ENCODE data around the gene PAX5.

PAX5 gene

DNA sequence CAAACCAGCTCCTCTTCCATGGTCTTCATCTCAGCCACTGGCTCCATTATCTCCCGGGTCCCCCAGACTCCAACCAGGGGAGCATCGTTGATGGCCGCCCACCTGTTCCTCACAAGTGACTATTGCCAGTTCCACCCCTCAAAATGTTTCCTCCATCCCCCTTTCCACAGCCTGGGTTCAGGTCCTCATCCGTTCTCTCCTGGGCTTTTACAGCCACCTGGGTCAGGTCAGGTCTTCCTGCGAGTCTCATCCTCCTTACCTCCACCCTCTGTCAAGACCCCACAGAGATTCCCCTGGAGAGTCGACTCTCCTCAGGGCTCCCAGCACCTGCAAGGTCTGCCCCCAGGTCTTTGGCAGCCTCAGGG lies 133.2 kb downstream of the PAX5 start:
- TF ChIP-seq, protein P1, sequence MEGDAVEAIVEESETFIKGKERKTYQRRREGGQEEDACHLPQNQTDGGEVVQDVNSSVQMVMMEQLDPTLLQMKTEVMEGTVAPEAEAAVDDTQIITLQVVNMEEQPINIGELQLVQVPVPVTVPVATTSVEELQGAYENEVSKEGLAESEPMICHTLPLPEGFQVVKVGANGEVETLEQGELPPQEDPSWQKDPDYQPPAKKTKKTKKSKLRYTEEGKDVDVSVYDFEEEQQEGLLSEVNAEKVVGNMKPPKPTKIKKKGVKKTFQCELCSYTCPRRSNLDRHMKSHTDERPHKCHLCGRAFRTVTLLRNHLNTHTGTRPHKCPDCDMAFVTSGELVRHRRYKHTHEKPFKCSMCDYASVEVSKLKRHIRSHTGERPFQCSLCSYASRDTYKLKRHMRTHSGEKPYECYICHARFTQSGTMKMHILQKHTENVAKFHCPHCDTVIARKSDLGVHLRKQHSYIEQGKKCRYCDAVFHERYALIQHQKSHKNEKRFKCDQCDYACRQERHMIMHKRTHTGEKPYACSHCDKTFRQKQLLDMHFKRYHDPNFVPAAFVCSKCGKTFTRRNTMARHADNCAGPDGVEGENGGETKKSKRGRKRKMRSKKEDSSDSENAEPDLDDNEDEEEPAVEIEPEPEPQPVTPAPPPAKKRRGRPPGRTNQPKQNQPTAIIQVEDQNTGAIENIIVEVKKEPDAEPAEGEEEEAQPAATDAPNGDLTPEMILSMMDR (IDR thresholded peaks at IDR 0.05; ENCODE audit: low read depth, low read length, missing control alignments) = no peak
- Histone ChIP-seq H3K27me3 (replicated peaks) (peaks cover 44% of the 10 kb centered on the region), H3K4me3 (ENCODE audit: low read depth, low read length) (no peak overlapping the region), H3K36me3 (replicated peaks) (no peaks in the 10 kb centered on the region), H3K27ac (no peak overlapping the region)
- no peak for DNase-seq
- in situ Hi-C loops (cut with HindIII; ENCODE audit: low pct_ligation_motif_present, low sequenced_read_pairs) = no loop called here

DNA sequence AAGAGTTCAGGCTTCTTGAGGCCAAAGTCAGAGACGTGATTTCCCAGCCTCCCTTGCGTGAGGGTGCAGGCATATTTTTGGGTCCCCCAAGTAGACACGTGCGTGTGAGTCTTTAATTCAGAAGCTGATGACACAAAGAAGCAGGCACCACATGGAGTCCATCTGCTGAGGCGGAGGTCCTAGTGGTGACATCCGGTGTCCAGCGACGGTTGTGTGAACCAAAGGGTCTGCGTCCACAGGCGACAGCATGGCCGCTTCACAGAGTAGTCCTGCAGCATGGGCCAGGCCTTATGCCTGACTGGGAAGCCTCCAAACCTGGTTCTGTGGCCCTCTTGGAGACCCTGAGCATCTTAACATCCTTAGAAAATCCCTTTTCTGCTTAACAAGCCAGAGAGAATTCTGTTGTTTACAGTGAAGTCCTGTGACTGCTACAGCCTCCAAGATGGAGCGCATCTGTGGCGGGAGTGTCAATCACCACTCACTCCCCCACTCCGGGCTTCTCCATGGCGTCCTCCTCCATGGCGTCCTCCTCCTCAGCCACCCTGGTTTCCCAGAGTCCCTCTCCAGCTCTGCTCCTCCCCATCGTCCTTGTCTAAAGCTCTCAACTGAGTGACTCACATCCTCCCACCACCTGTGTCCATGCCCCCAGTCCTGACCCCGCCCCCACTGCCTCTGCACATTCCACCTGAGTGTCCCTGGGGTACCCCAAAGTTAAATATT lies 133.8 kb downstream of the PAX5 start:
- TF ChIP-seq, protein P1 (IDR thresholded peaks at IDR 0.05; ENCODE audit: low read depth, low read length, missing control alignments) = no peak
- H3K36me3 ChIP-seq (replicated peaks) = no peaks in the 10 kb centered on the region
- no peak for DNase-seq
- H3K27me3 ChIP-seq (replicated peaks) = peaks cover 39% of the 10 kb centered on the region
- no peak overlapping the region for H3K4me3 ChIP-seq (ENCODE audit: low read depth, low read length)
- no peak overlapping the region for H3K27ac ChIP-seq
- in situ Hi-C loops (cut with HindIII; ENCODE audit: low pct_ligation_motif_present, low sequenced_read_pairs) = no loop called here

DNA sequence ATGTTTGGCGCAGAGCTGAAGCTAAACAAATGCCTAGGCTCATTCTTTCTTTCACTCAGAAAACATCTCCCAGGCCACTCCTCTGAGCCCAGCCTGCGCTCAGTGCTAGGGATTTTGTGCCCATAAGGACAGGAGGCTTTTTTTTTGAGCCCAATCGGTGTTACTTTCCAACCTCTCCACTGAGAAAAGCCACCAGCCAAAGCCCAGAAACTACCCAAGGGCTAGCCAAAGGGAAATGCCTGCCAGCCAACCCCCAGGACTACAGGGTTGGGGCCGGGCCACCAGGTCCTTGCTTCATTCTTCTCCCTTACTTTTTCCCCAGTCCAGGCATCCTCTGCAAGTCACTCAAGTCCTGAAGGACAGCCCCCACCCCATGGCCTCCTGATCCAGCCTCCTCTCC lies 134.7 kb downstream of the PAX5 start:
- Histone ChIP-seq H3K36me3 (replicated peaks) (no peaks in the 10 kb centered on the region), H3K27ac (no peak overlapping the region), H3K4me3 (ENCODE audit: low read depth, low read length) (no peak overlapping the region), H3K27me3 (replicated peaks) (peaks cover 31% of the 10 kb centered on the region)
- no peak for DNase-seq
- in situ Hi-C loops (cut with HindIII; ENCODE audit: low pct_ligation_motif_present, low sequenced_read_pairs) = no loop called here
- TF ChIP-seq, protein P1 (IDR thresholded peaks at IDR 0.05; ENCODE audit: low read depth, low read length, missing control alignments) = no peak

DNA sequence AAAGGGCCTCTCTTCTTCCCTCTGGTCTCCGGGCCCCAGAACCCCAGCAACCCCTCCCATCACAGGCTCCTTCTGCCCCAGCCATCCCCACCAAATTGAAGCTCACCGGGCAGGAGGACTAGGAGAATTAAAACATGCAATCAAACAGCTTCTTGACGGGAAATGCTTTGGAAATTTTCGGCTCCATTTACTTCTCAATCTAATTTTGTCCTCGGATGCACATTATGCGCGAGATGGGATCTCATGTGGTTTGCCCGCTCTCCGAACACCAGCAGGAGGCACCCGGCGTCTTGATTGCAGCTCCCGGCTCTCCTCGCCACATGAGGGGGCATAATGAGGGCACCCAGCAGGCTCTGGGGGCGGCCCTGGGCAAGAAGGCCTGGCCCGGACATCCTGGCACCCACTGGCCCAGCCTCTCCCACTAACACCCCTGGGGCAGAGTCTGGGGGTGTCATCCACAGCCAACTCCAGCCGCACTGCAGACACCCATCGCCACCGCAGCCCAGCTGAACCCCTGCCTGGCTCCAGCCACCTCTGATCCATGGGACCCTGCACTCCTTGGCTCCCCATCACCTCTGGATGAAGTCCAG lies 135.5 kb downstream of the PAX5 start:
- TF ChIP-seq, protein P1 (IDR thresholded peaks at IDR 0.05; ENCODE audit: low read depth, low read length, missing control alignments) = no peak
- DNase-seq = no peak
- Histone ChIP-seq H3K27ac (no peak overlapping the region), H3K36me3 (replicated peaks) (no peaks in the 10 kb centered on the region), H3K27me3 (replicated peaks) (peaks cover 31% of the 10 kb centered on the region), H3K4me3 (ENCODE audit: low read depth, low read length) (no peak overlapping the region)
- in situ Hi-C loops (cut with HindIII; ENCODE audit: low pct_ligation_motif_present, low sequenced_read_pairs) = no loop called here

DNA sequence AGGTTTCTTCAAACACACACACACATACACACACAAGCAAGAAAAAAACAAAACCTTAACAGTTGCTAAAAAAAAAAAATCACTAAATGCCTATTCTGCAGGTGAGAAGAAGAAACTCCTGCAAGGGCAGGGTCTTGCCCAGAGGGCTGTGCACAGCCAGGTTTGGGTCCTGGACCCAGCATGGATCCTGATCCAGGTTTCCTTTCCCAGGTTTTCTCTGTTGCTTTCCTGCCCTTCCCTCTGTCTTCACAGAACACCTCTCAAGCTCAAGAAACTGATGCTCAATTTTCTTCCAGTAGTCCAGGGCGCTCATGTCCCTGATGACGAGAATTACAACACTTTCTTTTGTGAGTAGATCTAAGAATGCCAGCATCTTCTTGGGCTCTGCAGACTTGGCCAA lies 136.6 kb downstream of the PAX5 start:
- H3K36me3 ChIP-seq (replicated peaks) = no peaks in the 10 kb centered on the region
- no peak for DNase-seq
- no peak overlapping the region for H3K4me3 ChIP-seq (ENCODE audit: low read depth, low read length)
- H3K27me3 ChIP-seq (replicated peaks) = peaks cover 31% of the 10 kb centered on the region
- in situ Hi-C loops (cut with HindIII; ENCODE audit: low pct_ligation_motif_present, low sequenced_read_pairs) = no loop called here
- no peak overlapping the region for H3K27ac ChIP-seq
- TF ChIP-seq, protein P1 (IDR thresholded peaks at IDR 0.05; ENCODE audit: low read depth, low read length, missing control alignments) = no peak

DNA sequence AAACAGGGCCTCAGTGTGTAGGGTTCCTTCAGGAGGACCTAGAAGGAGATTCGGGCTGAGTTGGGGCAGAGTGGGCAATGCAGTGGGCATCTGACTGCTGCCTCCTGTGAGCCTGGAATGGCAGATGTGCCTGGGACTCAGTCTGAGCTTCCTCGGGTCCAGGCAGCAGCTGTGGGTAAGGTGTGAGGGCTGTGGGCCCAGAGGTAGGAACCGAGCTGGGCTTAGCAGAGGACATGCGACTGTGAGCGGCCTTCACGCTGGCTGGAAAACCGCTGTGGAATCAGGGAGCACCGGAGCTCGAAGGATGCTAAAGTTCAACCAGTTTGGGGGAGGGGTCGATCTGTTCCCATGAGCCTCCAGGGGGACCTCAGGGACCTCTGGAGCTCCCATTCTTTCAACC lies 137.0 kb downstream of the PAX5 start:
- no peak overlapping the region for H3K27ac ChIP-seq
- no peak overlapping the region for H3K4me3 ChIP-seq (ENCODE audit: low read depth, low read length)
- no peaks in the 10 kb centered on the region for H3K36me3 ChIP-seq (replicated peaks)
- TF ChIP-seq, protein P1 (IDR thresholded peaks at IDR 0.05; ENCODE audit: low read depth, low read length, missing control alignments) = no peak
- in situ Hi-C loops (cut with HindIII; ENCODE audit: low pct_ligation_motif_present, low sequenced_read_pairs) = no loop called here
- no peak for DNase-seq
- peaks cover 31% of the 10 kb centered on the region for H3K27me3 ChIP-seq (replicated peaks)
